DND-41 (cell line): ENCODE measurements around the gene MCF2L.

ENCODE experiments used
- ATAC-seq: fragments of 200-7000 bp; cut with Tn5 transposase; 3 replicates; pipeline ENCODE4 v1.9.1; 2021; ENCODE audit warnings: low read depth; ENCODE audit not compliant: insufficient read depth
- DNase-seq: peaks from one replicate; pipeline ENCODE4 v3.0.0-alpha.2; 2020
- H2AFZ ChIP-seq: 2 replicates; pipeline ENCODE4 v1.6.0; 2012; ENCODE audit warnings: low read depth, low read length
- H3K27ac ChIP-seq: 2 replicates; pipeline ENCODE4 v1.5.1; 2012; ENCODE audit warnings: low read length, inconsistent platforms
- H3K27me3 ChIP-seq: fragments of 200-600 bp; sonication (generic); 2 replicates; pipeline ENCODE4 v1.6.0; 2012; ENCODE audit warnings: low read length, mild to moderate bottlenecking, inconsistent platforms; ENCODE audit not compliant: insufficient read depth, poor library complexity
- H3K36me3 ChIP-seq: 2 replicates; pipeline ENCODE4 v1.5.1; 2012; ENCODE audit warnings: low read length, inconsistent platforms; ENCODE audit not compliant: insufficient read depth
- H3K4me1 ChIP-seq: 2 replicates; pipeline ENCODE4 v1.5.1; 2012; ENCODE audit warnings: mild to moderate bottlenecking, low read length; ENCODE audit not compliant: insufficient read depth
- H3K4me2 ChIP-seq: 2 replicates; pipeline ENCODE4 v1.6.0; 2012; ENCODE audit warnings: mild to moderate bottlenecking, moderate library complexity, low read length, inconsistent platforms; ENCODE audit not compliant: insufficient read depth
- H3K4me3 ChIP-seq, 2 experiments: fragments of 200-600 bp in 1 of 2; shearing (Covaris generic) in 1 of 2; 2 replicates each; pipeline ENCODE4 v1.5.1; 2012 to 2016; ENCODE audit warnings: inconsistent platforms in 2 of 2, low read length in 2 of 2, mild to moderate bottlenecking in 2 of 2, low read depth in 1 of 2, moderate library complexity in 1 of 2
- H3K79me2 ChIP-seq: 2 replicates; pipeline ENCODE4 v1.6.0; 2012; ENCODE audit warnings: low read length, inconsistent platforms; ENCODE audit not compliant: insufficient read depth
- H3K9ac ChIP-seq: 2 replicates; pipeline ENCODE4 v1.6.0; 2012; ENCODE audit warnings: low read depth, mild to moderate bottlenecking, inconsistent platforms, low read length, moderate library complexity
- H3K9me3 ChIP-seq: 2 replicates; pipeline ENCODE4 v1.5.1; 2012; ENCODE audit warnings: low read length, moderate library complexity, mild to moderate bottlenecking, inconsistent platforms; ENCODE audit not compliant: insufficient read depth, severe bottlenecking
- H4K20me1 ChIP-seq: 2 replicates; pipeline ENCODE4 v1.6.0; 2012; ENCODE audit warnings: low read length; ENCODE audit not compliant: insufficient read depth
- EZH2 ChIP-seq: IDR thresholded peaks from 3 replicates; pipeline ENCODE4 v1.6.1; 2012; ENCODE audit warnings: borderline replicate concordance, low read depth, mild to moderate bottlenecking, moderate library complexity, low read length, inconsistent platforms; ENCODE audit not compliant: severe bottlenecking
- TF ChIP-seq, protein P1 (sequence below): IDR thresholded peaks from 2 replicates; pipeline ENCODE4 v1.5.1; 2012; ENCODE audit warnings: borderline replicate concordance, low read length, moderate library complexity, mild to moderate bottlenecking; ENCODE audit not compliant: poor library complexity, severe bottlenecking; ENCODE audit errors: extremely low read depth

Gene MCF2L

DNA sequence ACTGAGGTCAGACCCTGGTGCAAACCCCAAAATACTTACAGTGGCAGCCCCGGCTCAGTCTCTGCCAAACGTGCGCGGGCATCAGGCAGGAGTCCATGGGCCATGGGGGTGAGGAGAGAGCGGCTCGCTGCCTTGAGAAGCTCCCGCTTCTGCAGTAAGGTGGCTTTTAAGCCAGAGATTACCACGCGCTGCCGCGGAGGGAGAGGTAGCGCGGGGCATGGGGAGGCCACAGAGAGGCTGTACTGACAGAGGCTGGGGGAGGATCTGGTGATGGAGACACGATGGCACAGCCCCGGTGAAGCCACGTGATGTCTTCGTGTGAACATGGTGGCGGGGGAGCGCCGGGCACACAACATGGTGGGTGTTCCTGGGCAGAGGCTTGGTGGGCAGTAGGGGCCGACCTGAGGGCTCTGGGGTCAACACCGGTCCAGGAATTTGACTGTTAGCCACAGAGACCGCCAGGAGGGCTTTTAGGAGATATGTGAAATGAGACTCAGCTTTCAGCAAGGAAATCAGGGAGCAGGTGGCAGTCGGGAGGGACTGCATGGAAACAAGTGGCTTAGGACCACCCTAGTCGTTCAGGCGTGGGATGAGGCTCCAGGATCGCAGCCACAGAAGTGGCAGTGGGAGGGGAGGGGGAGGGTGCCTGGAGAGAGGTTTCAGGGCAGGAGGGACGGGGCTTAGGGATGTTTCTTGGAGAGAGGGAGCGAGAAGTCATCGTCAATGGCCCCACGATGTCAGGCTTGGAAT, 24.1 kb downstream of the MCF2L start:
- DNase-seq (no peak), ATAC-seq (no peak)
- Histone ChIP-seq H3K4me1 (no peaks in the 10 kb centered on the region), H2AFZ (no peak overlapping the region), H3K9ac (no peak overlapping the region), H3K4me2 (no peak overlapping the region), H3K27ac (no peak overlapping the region), H3K79me2 (no peaks in the 10 kb centered on the region), H3K9me3 (no peaks in the 10 kb centered on the region), H3K36me3 (no peaks in the 10 kb centered on the region), H3K4me3 (no peak overlapping the region), H3K27me3 (no peaks in the 10 kb centered on the region), H4K20me1 (peaks cover 28% of the 10 kb centered on the region)
- TF ChIP-seq EZH2: no peak
- TF ChIP-seq, protein P1, sequence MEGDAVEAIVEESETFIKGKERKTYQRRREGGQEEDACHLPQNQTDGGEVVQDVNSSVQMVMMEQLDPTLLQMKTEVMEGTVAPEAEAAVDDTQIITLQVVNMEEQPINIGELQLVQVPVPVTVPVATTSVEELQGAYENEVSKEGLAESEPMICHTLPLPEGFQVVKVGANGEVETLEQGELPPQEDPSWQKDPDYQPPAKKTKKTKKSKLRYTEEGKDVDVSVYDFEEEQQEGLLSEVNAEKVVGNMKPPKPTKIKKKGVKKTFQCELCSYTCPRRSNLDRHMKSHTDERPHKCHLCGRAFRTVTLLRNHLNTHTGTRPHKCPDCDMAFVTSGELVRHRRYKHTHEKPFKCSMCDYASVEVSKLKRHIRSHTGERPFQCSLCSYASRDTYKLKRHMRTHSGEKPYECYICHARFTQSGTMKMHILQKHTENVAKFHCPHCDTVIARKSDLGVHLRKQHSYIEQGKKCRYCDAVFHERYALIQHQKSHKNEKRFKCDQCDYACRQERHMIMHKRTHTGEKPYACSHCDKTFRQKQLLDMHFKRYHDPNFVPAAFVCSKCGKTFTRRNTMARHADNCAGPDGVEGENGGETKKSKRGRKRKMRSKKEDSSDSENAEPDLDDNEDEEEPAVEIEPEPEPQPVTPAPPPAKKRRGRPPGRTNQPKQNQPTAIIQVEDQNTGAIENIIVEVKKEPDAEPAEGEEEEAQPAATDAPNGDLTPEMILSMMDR: no peak

- Histone ChIP-seq H3K36me3 (no peaks in the 10 kb centered on the region), H3K27ac (no peak overlapping the region), H3K4me2 (no peak overlapping the region), H3K27me3 (no peaks in the 10 kb centered on the region), H3K4me1 (no peaks in the 10 kb centered on the region), H3K4me3 (no peak overlapping the region), H2AFZ (no peak overlapping the region), H3K79me2 (no peaks in the 10 kb centered on the region), H3K9ac (no peak overlapping the region), H4K20me1 (peaks cover 39% of the 10 kb centered on the region), H3K9me3 (no peaks in the 10 kb centered on the region)
- no peak for DNase-seq
- TF ChIP-seq EZH2: no peak
- TF ChIP-seq, protein P1: no peak
- no peak for ATAC-seq
Observed at GRCh38 chr13:112994084-112994780, 25.2 kb downstream of the MCF2L start.

DNA sequence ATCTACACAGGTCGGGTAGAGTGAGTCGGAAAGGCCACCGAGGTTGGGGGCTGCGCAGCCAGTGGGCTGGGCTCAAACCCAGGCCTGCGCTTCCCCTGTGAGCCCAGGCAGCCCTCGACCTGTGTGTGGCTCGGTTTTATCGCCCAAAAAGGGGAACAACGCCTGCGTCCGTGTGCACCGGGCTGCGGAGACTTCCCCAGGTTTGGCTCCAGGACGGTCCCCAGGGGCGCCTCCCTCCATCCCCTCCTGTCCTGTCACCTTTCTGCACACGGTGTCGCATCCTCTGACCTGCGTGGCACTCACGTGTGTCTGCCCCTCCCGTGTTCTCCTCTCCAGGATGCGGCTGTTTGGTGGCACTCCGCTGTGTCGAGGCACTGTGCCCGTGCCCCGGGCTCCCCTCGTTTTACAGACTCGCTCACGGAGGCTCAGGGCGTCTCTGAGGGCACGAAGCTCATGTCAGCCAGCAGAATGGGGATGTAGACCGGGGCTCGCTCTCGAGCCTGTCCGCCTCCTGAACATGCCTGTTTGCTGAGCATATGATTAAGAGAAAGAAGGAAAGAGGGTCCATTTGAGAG, 25.9 kb downstream of the MCF2L start:
- Histone ChIP-seq H3K4me3 (no peak overlapping the region), H3K79me2 (no peaks in the 10 kb centered on the region), H3K36me3 (no peaks in the 10 kb centered on the region), H3K4me2 (no peak overlapping the region), H3K27ac (no peak overlapping the region), H2AFZ (no peak overlapping the region), H4K20me1 (peaks cover 44% of the 10 kb centered on the region), H3K27me3 (no peaks in the 10 kb centered on the region), H3K9ac (no peak overlapping the region), H3K9me3 (no peaks in the 10 kb centered on the region), H3K4me1 (no peaks in the 10 kb centered on the region)
- DNase-seq: no peak
- ATAC-seq: no peak
- no peak for TF ChIP-seq EZH2
- TF ChIP-seq, protein P1: no peak
